Heart right ventricle (tissue), 16 donors: ENCODE measurements around the gene PPIH. TPM values are rescaled to one million over a fixed set of nuclear protein-coding genes. Genes with fewer than 3 reads are reported as not detected.

Source experiments
- ATAC-seq, 8 donors: fragments of 200-7000 bp; cut with Tn5 transposase; one replicate each; pipeline ENCODE4 v1.9.1; 2020; ENCODE audit warnings: mild to moderate bottlenecking in 8 of 8, moderate library complexity in 8 of 8, moderate number of reproducible peaks in 1 of 8
- DNase-seq, 2 donors: peaks; one replicate each; pipeline ENCODE4 v3.0.0-alpha.2; 2020
- H3K27ac ChIP-seq, 10 donors: fragments of 200-600 bp; sonication (generic) in 2 of 10; one replicate each; pipeline versions ENCODE4 v1.5.0 to v1.8.0; 2020 to 2022; ENCODE audit warnings: mild to moderate bottlenecking in 3 of 10
- H3K27me3 ChIP-seq, 7 donors: fragments of 200-600 bp; one replicate each; pipeline ENCODE4 v1.8.0; 2021 to 2022; ENCODE audit warnings: mild to moderate bottlenecking in 2 of 7
- H3K36me3 ChIP-seq, 9 donors: fragments of 200-600 bp; sonication (generic) in 1 of 9; one replicate each; pipeline versions ENCODE4 v1.5.0 to v1.8.0; 2020 to 2022; ENCODE audit warnings: mild to moderate bottlenecking in 2 of 9
- H3K4me1 ChIP-seq, 9 donors: fragments of 200-600 bp; sonication (generic) in 1 of 9; one replicate each; pipeline versions ENCODE4 v1.5.0 to v1.8.0; 2020 to 2022; ENCODE audit warnings: mild to moderate bottlenecking in 4 of 9
- H3K4me3 ChIP-seq, 10 donors: fragments of 200-600 bp; sonication (generic) in 2 of 10; one replicate each; pipeline versions ENCODE4 v1.5.0 to v1.8.0; 2020 to 2022; ENCODE audit warnings: mild to moderate bottlenecking in 7 of 10, moderate library complexity in 2 of 10
- H3K9me3 ChIP-seq, 11 donors: fragments of 200-600 bp in 10 of 11; sonication (generic) in 2 of 11; one replicate each; pipeline versions ENCODE4 v1.5.0 to v1.8.0; 2013 to 2022; ENCODE audit warnings: mild to moderate bottlenecking in 2 of 11, control low read depth in 1 of 11, moderate library complexity in 1 of 11
- WGBS, 2 donors: extraction: QIAGEN DNeasy Blood & Tissue Kit; methylation state at CpG; one replicate each; pipeline ENCODE4 v1.1.7; 2013; ENCODE audit warnings: inconsistent platforms in 1 of 2; 5-methylcytosine and 5-hydroxymethylcytosine counted together
- intact Hi-C, 10 donors: fragments of 100-400 bp; cut with DNase I; formaldehyde crosslinking; loops; one replicate each; pipeline versions ENCODE4 v1.11.1 to v1.14.2; 2022
- polyA plus RNA-seq, 2 donors: library from polyadenylated mRNA; stranded (reverse); fragments of 200-250 nt; gene quantifications; one replicate each; pipeline ENCODE4 v1.2.3, GENCODE V29; 2013
- total RNA-seq, 10 donors: library from RNA; stranded (reverse); fragmentation: NEBNext Ultra II Directional in 3 of 10; extraction: Animal tissue kit (Norgen Biotek cat#: 25700) in 3 of 10; gene quantifications; one replicate each; pipeline versions ENCODE4 v1.2.1 to v1.2.4, GENCODE V29; 2021 to 2023
- TF ChIP-seq, protein P1 (sequence below), 9 donors: fragments of 200-600 bp; sonication (generic) in 2 of 9; IDR thresholded peaks; one replicate each; pipeline versions ENCODE4 v1.5.0 to v1.8.0; 2021 to 2022; ENCODE audit warnings: antibody characterized with exemption in 9 of 9, mild to moderate bottlenecking in 5 of 9, moderate library complexity in 1 of 9
- donor health status: Arrhythmogenic right ventricular cardiomyopathy.
- donor health status: ischemic (EF 13 %, LVEDD 7.1; RV severe dilation, severe dysfunction).
- donor health status: healthy with polysubstance abuse.
- donor health status: DM: no; HTN: yes; CAD: no.
- donor health status: DM: no; HTN: no; CAD: no.
- donor health status: ischemic (EF 25% LVEDD 6.9; RV normal size, moderate dysfunction).
- donor health status: ischemic (EF 25% LVEDD 5.7; RV mildly dilated, moderate dysfunction).
- donor health status: healthy.
- donor health status: DM: yes; HTN: yes; CAD: no.
- donor health status: Ischemic cardiomyopathy.
- donor health status: ischemic (EF 35%, LVEDD 5.7; RV mildly dilated, moderate dysfunction).
- donor health status: nonischemic (EF 11% LVEDD 7.7; RV severe dilation, severe dysfunction).
- donor health status: DM: yes; HTN: yes; CAD: no.
- donor health status: PGD.
- donor health status: ischemic (EF 29% LVEDD 5.4; RV normal size, mild dysfunction).
- donor health status: nonischemic (EF 23%, LVEDD 6.1; RV moderate dilation, normal function).

The PPIH gene
- total and polyA plus RNA-seq, 12 donors, result 15.2 to 38.6 (median 19.5) TPM

DNA sequence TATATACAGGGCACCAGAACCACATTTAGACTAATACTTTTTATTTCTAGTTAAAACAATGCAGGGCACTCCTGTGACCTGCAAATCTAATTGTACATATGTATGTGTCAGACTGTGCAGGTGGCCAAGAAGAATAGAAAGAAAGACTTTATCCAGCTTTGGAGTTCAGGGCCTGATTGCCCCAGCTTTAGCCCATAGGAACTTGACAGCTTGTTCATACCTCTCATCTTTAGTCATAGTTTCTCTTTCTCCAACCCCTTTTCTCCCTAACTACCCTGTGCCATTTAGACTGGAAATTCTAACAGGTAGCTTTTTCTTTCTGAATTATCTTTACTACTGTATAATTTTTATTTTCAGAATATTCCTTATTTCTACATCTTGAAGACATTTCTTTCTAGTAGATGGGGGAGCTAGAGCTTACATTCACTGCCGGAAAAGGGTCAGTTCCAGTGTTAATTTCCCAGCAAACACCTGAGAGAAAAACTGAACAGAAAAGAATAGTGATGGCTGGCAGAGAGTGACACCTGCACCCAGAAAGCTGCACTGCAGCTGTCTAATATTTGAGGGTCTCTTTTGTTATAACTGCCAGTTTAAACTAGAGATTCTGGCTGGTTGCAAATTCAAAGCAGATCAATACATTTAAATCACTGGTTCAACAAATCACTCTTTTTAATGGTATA lies 32.4 kb downstream of the PPIH start:
- intact Hi-C loops, result no loop called here
- ATAC-seq (no peak), DNase-seq (no peak)
- TF ChIP-seq, protein P1, sequence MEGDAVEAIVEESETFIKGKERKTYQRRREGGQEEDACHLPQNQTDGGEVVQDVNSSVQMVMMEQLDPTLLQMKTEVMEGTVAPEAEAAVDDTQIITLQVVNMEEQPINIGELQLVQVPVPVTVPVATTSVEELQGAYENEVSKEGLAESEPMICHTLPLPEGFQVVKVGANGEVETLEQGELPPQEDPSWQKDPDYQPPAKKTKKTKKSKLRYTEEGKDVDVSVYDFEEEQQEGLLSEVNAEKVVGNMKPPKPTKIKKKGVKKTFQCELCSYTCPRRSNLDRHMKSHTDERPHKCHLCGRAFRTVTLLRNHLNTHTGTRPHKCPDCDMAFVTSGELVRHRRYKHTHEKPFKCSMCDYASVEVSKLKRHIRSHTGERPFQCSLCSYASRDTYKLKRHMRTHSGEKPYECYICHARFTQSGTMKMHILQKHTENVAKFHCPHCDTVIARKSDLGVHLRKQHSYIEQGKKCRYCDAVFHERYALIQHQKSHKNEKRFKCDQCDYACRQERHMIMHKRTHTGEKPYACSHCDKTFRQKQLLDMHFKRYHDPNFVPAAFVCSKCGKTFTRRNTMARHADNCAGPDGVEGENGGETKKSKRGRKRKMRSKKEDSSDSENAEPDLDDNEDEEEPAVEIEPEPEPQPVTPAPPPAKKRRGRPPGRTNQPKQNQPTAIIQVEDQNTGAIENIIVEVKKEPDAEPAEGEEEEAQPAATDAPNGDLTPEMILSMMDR (IDR thresholded peaks at IDR 0.05), result peak in 4 of 9 donors; percentile 11 to 36 (median 26)
- Histone ChIP-seq H3K4me1 (peaks cover 2 to 88% (median 73%) of the 10 kb centered on the region in 9 donors), H3K36me3 (peaks cover 0 to 76% (median 0%) of the 10 kb centered on the region in 9 donors), H3K27ac (no peak overlapping the region), H3K27me3 (no peaks in the 10 kb centered on the region), H3K4me3 (no peak overlapping the region), H3K9me3 (no peaks in the 10 kb centered on the region)
- WGBS, 2 donors, result 74 to 79% methylated on average over 1 of the region's 1 CpG

DNA sequence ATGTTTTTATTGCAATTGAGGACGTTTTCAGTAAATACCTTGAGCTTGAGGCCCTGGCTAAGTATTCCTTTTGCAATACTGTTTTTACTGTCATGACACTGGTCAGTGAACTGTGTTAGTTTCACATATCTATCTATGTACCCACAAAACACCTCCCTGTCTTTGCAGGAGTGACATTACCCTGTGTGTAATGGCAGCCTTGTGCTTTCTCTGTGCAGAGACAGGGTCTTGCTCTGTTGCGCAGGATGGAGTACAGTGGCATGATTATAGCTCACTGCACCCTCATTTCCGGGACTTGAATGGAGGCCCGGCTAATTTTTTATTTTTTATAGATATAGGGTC lies 32.9 kb downstream of the PPIH start:
- ATAC-seq (no peak), DNase-seq (no peak)
- Histone ChIP-seq H3K27me3 (no peaks in the 10 kb centered on the region), H3K4me1 (peaks cover 2 to 83% (median 68%) of the 10 kb centered on the region in 9 donors), H3K36me3 (peaks cover 0 to 76% (median 0%) of the 10 kb centered on the region in 9 donors), H3K9me3 (no peaks in the 10 kb centered on the region), H3K27ac (no peak overlapping the region), H3K4me3 (no peak overlapping the region)
- intact Hi-C loops, result no loop called here
- TF ChIP-seq, protein P1 (IDR thresholded peaks at IDR 0.05), result no peak
- 64 to 72% methylated on average over 4 of the region's 4 CpGs for WGBS, 2 donors

DNA sequence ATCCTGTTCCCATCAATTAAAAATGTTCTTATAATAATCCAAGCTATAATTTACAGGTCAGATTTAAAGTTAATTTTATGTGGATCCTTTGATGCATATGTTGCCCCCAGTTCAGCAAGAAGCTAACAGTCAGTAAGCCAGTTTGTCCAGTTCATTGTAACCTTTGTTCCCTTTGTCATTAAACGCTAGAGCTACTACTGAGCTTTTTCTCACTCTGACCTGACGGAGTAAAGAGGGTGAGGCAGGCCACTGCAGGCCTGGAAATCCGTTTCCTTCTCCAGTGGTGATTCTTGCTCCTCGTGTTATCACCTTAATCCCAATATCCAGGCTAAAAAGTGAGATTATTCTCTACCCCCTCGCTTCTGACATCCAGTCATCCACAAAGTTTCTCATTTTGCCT lies 34.2 kb downstream of the PPIH start:
- peaks cover 0 to 76% (median 7%) of the 10 kb centered on the region in 9 donors for H3K36me3 ChIP-seq
- ATAC-seq, result no peak
- TF ChIP-seq, protein P1 (IDR thresholded peaks at IDR 0.05), result no peak
- no peak overlapping the region for H3K27ac ChIP-seq
- peaks cover 2 to 69% (median 55%) of the 10 kb centered on the region in 9 donors for H3K4me1 ChIP-seq
- no peak for DNase-seq
- no peaks in the 10 kb centered on the region for H3K9me3 ChIP-seq
- intact Hi-C loops, result no loop called here
- no peak overlapping the region for H3K4me3 ChIP-seq
- WGBS, 2 donors, result 55 to 58% methylated on average over 5 of the region's 5 CpGs
- no peaks in the 10 kb centered on the region for H3K27me3 ChIP-seq

DNA sequence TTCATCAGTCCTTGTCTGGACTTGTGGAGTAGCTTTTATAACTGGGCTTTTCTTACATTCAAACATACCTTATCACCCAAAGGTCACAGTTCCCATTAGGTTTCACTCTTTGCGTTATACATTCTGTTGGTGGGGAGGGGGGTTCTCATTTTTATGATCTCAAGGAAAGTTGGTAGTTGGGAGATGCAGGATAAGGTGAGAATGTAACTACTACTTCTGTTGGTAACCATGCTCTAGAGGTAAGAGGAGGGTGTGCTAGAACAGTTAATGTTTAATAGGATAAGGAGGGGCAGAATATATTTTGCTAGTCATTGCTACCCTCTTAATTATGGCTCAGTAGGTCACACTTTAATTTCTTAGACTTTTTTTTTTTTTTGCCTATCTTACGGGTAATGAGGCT lies 34.7 kb downstream of the PPIH start:
- DNase-seq (no peak), ATAC-seq (no peak)
- no peak overlapping the region for H3K27ac ChIP-seq
- 93 to 94% methylated on average over 2 of the region's 2 CpGs for WGBS, 2 donors
- intact Hi-C loops, result no loop called here
- no peak overlapping the region for H3K4me3 ChIP-seq
- H3K36me3 ChIP-seq, result peaks cover 0 to 76% (median 12%) of the 10 kb centered on the region in 9 donors
- H3K9me3 ChIP-seq, result no peaks in the 10 kb centered on the region
- no peaks in the 10 kb centered on the region for H3K27me3 ChIP-seq
- TF ChIP-seq, protein P1 (IDR thresholded peaks at IDR 0.05), result no peak
- peaks cover 2 to 65% (median 51%) of the 10 kb centered on the region in 9 donors for H3K4me1 ChIP-seq
